Measurements from ENCODE around the gene NR6A1.
A peak's percentile ranks its signal among the peaks of the same experiment; 100 is the strongest.

The NR6A1 gene

GRCh38 chr9:124550072-124550471 is 221.0 kb downstream of the NR6A1 start:
- no peak for DNase-seq (ENCODE audit: low read depth, low spot score)
- H3K4me3 ChIP-seq (ENCODE audit: low read depth, low read length), result no peak overlapping the region
- TF ChIP-seq CTCF (IDR thresholded peaks at IDR 0.05; ENCODE audit: low read depth, low read length), result no peak
- in situ Hi-C loops (cut with HindIII; ENCODE audit: low sequenced_read_pairs), result no loop called here

DNA sequence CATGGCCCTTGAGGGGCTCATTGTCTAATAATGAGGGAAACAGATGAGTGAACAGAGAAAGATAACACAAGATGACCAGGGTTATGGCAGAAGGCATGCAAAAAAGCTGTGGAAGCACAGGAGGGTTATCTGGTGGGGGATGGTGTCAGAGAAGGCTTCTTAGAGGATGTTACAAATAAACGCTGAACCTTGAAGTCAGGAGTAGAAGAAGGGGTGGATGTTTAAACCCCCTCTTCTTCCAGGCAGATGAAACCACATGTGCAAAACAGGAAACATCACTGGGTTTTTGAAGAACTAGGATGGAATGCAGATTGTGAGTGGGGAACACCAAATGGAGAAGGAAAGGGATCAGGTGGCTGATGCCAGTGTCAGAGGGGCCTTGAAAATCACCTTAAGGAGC is 222.1 kb downstream of the NR6A1 start:
- in situ Hi-C loops (cut with HindIII; ENCODE audit: low sequenced_read_pairs), result no loop called here
- no peak for TF ChIP-seq CTCF (IDR thresholded peaks at IDR 0.05; ENCODE audit: low read depth, low read length)
- H3K4me3 ChIP-seq (ENCODE audit: low read depth, low read length), result no peak overlapping the region
- no peak for DNase-seq (ENCODE audit: low read depth, low spot score)

GRCh38 chr9:124544535-124544934 is 226.6 kb downstream of the NR6A1 start:
- no peak for TF ChIP-seq CTCF (IDR thresholded peaks at IDR 0.05; ENCODE audit: low read depth, low read length)
- no peak overlapping the region for H3K4me3 ChIP-seq (ENCODE audit: low read depth, low read length)
- in situ Hi-C loops (cut with HindIII; ENCODE audit: low sequenced_read_pairs), result no loop called here
- no peak for DNase-seq (ENCODE audit: low read depth, low spot score)

GRCh38 chr9:124541824-124542223 is 229.3 kb downstream of the NR6A1 start:
- no peak for TF ChIP-seq CTCF (IDR thresholded peaks at IDR 0.05; ENCODE audit: low read depth, low read length)
- DNase-seq (ENCODE audit: low read depth, low spot score), result no peak
- H3K4me3 ChIP-seq (ENCODE audit: low read depth, low read length), result no peak overlapping the region
- in situ Hi-C loops (cut with HindIII; ENCODE audit: low sequenced_read_pairs), result no loop called here

DNA sequence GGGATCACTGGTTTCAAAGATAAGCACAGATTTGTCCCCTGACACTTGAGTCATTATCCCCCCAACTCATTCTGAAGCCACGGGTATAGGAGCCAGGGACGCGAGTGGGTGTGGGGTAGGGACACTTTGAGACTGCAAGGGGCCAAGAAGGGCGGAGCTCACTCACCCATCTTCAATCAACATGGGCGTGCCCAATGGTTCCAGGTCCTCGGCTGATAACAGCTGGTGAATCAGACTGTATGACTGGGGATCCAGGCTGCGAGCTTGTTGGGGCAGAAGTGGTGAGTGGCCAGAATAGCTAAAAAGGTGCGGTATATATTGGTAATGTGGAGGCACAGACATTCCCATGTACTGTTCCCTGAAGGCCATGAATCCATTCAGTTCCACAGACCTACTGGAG is 233.2 kb downstream of the NR6A1 start:
- TF ChIP-seq CTCF (IDR thresholded peaks at IDR 0.05; ENCODE audit: low read depth, low read length), result no peak
- no peak for DNase-seq (ENCODE audit: low read depth, low spot score)
- in situ Hi-C loops (cut with HindIII; ENCODE audit: low sequenced_read_pairs), result no loop called here
- H3K4me3 ChIP-seq (ENCODE audit: low read depth, low read length), result no peak overlapping the region

GRCh38 chr9:124535846-124536245 is 235.3 kb downstream of the NR6A1 start:
- H3K4me3 ChIP-seq (ENCODE audit: low read depth, low read length), result no peak overlapping the region
- DNase-seq (ENCODE audit: low read depth, low spot score), result no peak
- in situ Hi-C loops (cut with HindIII; ENCODE audit: low sequenced_read_pairs), result no loop called here
- TF ChIP-seq CTCF (IDR thresholded peaks at IDR 0.05; ENCODE audit: low read depth, low read length), result no peak

GRCh38 chr9:124532897-124533296 is 238.2 kb downstream of the NR6A1 start:
- TF ChIP-seq CTCF (IDR thresholded peaks at IDR 0.05; ENCODE audit: low read depth, low read length), result peak; percentile 1
- DNase-seq (ENCODE audit: low read depth, low spot score), result no peak
- in situ Hi-C loops (cut with HindIII; ENCODE audit: low sequenced_read_pairs), result no loop called here
- no peak overlapping the region for H3K4me3 ChIP-seq (ENCODE audit: low read depth, low read length)
